ENCODE measurements around the gene ODF2.
"Not testable (repeated sequence)": the region's sequence is repeated elsewhere in the genome, so short reads cannot be mapped to it uniquely, and the experiment has no call there.

GRCh38 chr9:128505906-128506305 is 50.1 kb downstream of the ODF2 start:
- TF ChIP-seq POLR2AphosphoS5 (IDR thresholded peaks at IDR 0.05; ENCODE audit: low read depth, low read length); GATA2 (CRISPR knock-in tag; IDR thresholded peaks at IDR 0.05); USF2 (IDR thresholded peaks at IDR 0.05; ENCODE audit: borderline replicate concordance, low read depth, low read length): not testable (repeated sequence)
